ENCODE measurements around the gene PRPF40A. TPM values are rescaled to one million over a fixed set of nuclear protein-coding genes. Genes with fewer than 3 reads are reported as not detected.

Gene PRPF40A
- total and polyA plus RNA-seq, 2 experiments from 2014 or later, result 254 to 261 TPM

GRCh38 chr2:152644189-152644873 is 72.9 kb downstream of the PRPF40A start:
- Histone ChIP-seq H4K20me1 (replicated peaks; ENCODE audit: insufficient read depth) (peaks cover 5% of the 10 kb centered on the region; the same call in 1 of the 2 replicates), H3K4me2 (no peak overlapping the region), H3F3A (replicated peaks; ENCODE audit: low read depth) (no peaks in the 10 kb centered on the region), H3K4me1 (ENCODE audit: insufficient read depth) (peaks cover 14% of the 10 kb centered on the region), H3K36me3 (ENCODE audit: insufficient read depth) (peaks cover 27% of the 10 kb centered on the region), H3K27me3 (ENCODE audit: insufficient read depth) (no peaks in the 10 kb centered on the region), H3K9me2 (ENCODE audit: insufficient read depth) (no peaks in the 10 kb centered on the region), H3K27ac (ENCODE audit: low read depth) (no peak overlapping the region), H3K4me3 (no peak overlapping the region), H3K79me2 (replicated peaks; ENCODE audit: insufficient read depth) (no peaks in the 10 kb centered on the region), H2AFZ (no peak overlapping the region)
- DNase-seq (ENCODE audit: low spot score), result no peak
- H3K36me3 Mint-ChIP-seq (ENCODE audit: low read depth), result peaks cover 44% of the 10 kb centered on the region
- peaks cover 20% of the 10 kb centered on the region for H3K4me1 Mint-ChIP-seq
- H3K9me3 Mint-ChIP-seq, result peaks cover 2% of the 10 kb centered on the region; the same call in 1 of the 3 replicates
- peaks cover 8% of the 10 kb centered on the region for H3K27me3 Mint-ChIP-seq (ENCODE audit: insufficient read depth, low read depth, poor library complexity)
- TF ChIP-seq ZNF462 (CRISPR knock-in tag; IDR thresholded peaks at IDR 0.05) (no peak), ZNF331 (CRISPR knock-in tag; IDR thresholded peaks at IDR 0.05; ENCODE audit: low read depth) (no peak), NANOG (IDR thresholded peaks at IDR 0.05; ENCODE audit: borderline replicate concordance) (no peak), REST (IDR thresholded peaks at IDR 0.05; ENCODE audit: unreplicated experiment) (no peak), JUNB (IDR thresholded peaks at IDR 0.05; ENCODE audit: unreplicated experiment) (no peak), EZH2phosphoT487 (IDR thresholded peaks at IDR 0.05; ENCODE audit: unreplicated experiment) (no peak)
- TF ChIP-seq, protein P1, sequence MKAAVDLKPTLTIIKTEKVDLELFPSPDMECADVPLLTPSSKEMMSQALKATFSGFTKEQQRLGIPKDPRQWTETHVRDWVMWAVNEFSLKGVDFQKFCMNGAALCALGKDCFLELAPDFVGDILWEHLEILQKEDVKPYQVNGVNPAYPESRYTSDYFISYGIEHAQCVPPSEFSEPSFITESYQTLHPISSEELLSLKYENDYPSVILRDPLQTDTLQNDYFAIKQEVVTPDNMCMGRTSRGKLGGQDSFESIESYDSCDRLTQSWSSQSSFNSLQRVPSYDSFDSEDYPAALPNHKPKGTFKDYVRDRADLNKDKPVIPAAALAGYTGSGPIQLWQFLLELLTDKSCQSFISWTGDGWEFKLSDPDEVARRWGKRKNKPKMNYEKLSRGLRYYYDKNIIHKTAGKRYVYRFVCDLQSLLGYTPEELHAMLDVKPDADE (IDR thresholded peaks at IDR 0.05), result no peak
- H3K4me3 Mint-ChIP-seq, result no peak overlapping the region
- no peak overlapping the region for H3K27ac Mint-ChIP-seq
- ATAC-seq, result no peak
